GM12891 (cell line): Measurements from ENCODE around the gene SV2C.

Source experiments
- PAX5 ChIP-seq: IDR thresholded peaks from 2 replicates; pipeline ENCODE4 v1.6.1; 2011; ENCODE audit warnings: low read length, moderate library complexity, mild to moderate bottlenecking; ENCODE audit not compliant: insufficient read depth, severe bottlenecking
- POLR2A ChIP-seq: IDR thresholded peaks from 2 replicates; pipeline ENCODE4 v1.6.1; 2011; ENCODE audit warnings: low read depth, low read length, control low read depth
- POLR2AphosphoS5 ChIP-seq: IDR thresholded peaks from 2 replicates; pipeline ENCODE4 v1.6.1; 2011; ENCODE audit warnings: low read depth, low read length, control low read depth
- POU2F2 ChIP-seq: IDR thresholded peaks from 2 replicates; pipeline ENCODE4 v1.6.1; 2011; ENCODE audit warnings: low read depth, mild to moderate bottlenecking, control low read depth, low read length, moderate library complexity
- SPI1 ChIP-seq: IDR thresholded peaks from 2 replicates; pipeline ENCODE4 v1.6.1; 2011; ENCODE audit warnings: low read depth, low read length, control low read depth
- TAF1 ChIP-seq: IDR thresholded peaks from 2 replicates; pipeline ENCODE4 v1.6.1; 2011; ENCODE audit warnings: low read depth, low read length, control low read depth

GRCh38 chr5:76229900-76230299, 146.7 kb downstream of the SV2C start:
- TF ChIP-seq POLR2A (no peak), SPI1 (no peak), POLR2AphosphoS5 (no peak), POU2F2 (no peak), TAF1 (no peak), PAX5 (no peak)
